NCI-H82 treated with DMSO at 0.1 percent for 48 hours (cell line): ENCODE measurements around the gene GOLGA8T.
"Not testable (repeated sequence)": the region's sequence is repeated elsewhere in the genome, so short reads cannot be mapped to it uniquely, and the experiment has no call there.

ENCODE experiments used
- DNase-seq: peaks from one replicate; lab custom pipeline; 2025; ENCODE audit not compliant: unreplicated experiment; lab: John Stamatoyannopoulos, UW

Gene GOLGA8T

DNA sequence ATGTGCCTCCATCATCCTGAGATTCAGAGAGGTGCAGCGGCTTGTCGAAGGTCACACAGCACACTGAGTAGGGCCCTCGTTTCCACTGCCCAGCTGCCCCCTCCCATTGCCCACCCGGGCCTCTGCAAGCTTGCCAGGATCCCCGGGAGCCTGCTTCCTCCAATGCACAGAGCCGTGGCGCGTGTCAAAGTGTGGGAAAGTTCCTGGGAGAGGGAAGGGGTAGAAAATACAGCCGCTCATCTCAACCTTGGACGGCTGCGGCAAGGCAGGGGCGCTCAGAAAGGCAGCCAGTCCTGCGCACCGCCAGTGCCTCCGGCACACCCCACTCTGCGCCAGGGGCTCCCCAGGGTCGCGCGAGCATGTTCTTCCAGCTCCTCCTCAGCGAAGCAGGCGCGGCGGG, 56.3 kb downstream of the GOLGA8T start:
- DNase-seq: not testable (repeated sequence)

DNA sequence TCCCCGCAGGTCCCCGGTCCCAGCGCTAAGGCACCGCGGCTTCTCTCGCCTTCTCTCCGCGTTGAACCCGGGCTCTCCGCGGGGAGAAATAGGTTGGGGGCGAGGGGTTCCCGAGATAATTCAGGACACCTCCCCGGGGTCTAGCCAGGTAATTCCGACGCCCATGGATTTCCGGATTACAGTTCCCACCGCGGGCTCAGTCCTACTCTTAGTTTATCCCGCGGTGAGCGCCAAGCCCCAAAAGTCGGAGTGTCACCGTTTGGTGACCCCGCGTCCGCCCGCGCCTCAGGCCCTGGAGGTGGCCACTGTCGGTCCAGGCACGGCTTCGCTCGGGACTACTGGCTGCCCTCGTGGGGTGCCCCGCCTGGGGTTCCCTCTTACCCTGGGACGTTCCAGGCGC, 56.8 kb downstream of the GOLGA8T start:
- not testable (repeated sequence) for DNase-seq

DNA sequence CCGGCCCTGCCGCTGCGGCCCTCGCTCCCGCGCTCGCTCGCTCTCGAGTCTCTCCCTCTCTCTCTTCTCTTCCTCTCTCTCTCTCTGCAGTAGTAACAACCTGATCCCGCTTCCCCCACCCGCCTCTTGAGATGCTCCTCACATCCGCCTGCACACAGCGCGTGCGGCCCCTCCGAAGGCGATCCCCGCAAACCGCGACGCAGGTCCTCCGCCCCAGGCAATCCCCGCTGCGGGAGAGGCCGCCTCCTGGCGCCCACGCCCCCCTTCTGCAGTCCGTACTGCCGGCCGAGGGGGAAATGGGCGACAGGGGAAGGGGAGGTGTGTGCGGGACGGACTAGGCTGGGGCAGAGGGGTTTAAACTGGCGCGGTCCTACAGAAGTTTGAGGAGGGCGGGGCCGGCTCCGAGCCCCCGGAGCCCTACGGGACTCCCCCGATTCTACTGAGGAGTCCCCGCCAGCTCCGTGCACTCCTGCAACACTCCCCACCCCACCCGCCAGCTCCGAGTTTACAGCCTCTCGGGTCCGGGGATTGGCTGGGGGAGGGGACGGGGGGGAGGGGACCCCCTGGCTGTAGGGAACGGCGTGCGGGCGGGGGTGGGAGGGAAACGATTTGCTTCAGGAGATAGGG, 57.4 kb downstream of the GOLGA8T start:
- not testable (repeated sequence) for DNase-seq

DNA sequence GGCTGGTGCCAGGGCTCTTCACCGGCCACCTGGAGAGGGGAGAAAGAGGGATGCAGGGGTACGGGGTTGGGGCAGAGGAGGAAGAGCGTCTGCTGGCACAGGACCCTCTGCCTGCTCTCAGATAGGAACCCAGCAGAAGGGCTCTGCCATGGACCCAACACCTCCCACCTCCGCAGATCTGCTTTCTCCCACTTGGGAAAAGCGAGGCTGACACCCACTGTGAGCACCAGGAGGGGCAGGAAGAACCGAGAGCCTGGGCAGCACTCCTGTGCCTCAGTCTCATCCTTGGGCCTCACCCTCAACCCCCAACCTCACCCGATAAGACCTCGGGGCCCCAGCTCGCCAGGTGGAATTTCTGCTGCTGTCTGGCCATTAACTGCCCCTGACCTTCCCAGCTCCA, 58.0 kb downstream of the GOLGA8T start:
- not testable (repeated sequence) for DNase-seq
